Spleen (tissue), 11 donors: ENCODE measurements around the gene ANKS4B. TPM values are rescaled to one million over a fixed set of nuclear protein-coding genes. Genes with fewer than 3 reads are reported as not detected.

Experiments
- DNase-seq: peaks from one replicate; pipeline ENCODE4 v3.0.0-alpha.2; 2020
- H3K27ac ChIP-seq, 8 donors: fragments of 200-600 bp; sonication (generic) in 7 of 8; 1 replicate in 4 of 8; 2 replicates in 4 of 8; pipeline versions ENCODE4 v1.5.0 to v1.8.0; 2016 to 2021; ENCODE audit warnings: inconsistent platforms in 4 of 8, mild to moderate bottlenecking in 4 of 8, moderate library complexity in 1 of 8
- H3K27me3 ChIP-seq, 7 donors: fragments of 200-600 bp; sonication (generic) in 6 of 7; replicated peaks in 1 of 7; 1 replicate in 4 of 7; 2 replicates in 3 of 7; pipeline versions ENCODE4 v1.5.0 to v1.8.0; 2016 to 2021; ENCODE audit warnings: inconsistent platforms in 3 of 7, mild to moderate bottlenecking in 1 of 7
- H3K36me3 ChIP-seq, 6 donors: fragments of 200-600 bp; sonication (generic) in 5 of 6; 1 replicate in 4 of 6; 2 replicates in 2 of 6; pipeline versions ENCODE4 v1.5.0 to v1.8.0; 2016 to 2021; ENCODE audit warnings: inconsistent platforms in 2 of 6
- H3K4me1 ChIP-seq, 6 donors: fragments of 200-600 bp; sonication (generic) in 5 of 6; 1 replicate in 3 of 6; 2 replicates in 3 of 6; pipeline versions ENCODE4 v1.5.0 to v1.8.0; 2016 to 2021; ENCODE audit warnings: inconsistent platforms in 3 of 6
- H3K4me3 ChIP-seq, 8 donors: fragments of 200-600 bp; sonication (generic) in 7 of 8; 1 replicate in 4 of 8; 2 replicates in 4 of 8; pipeline versions ENCODE4 v1.5.0 to v1.8.0; 2016 to 2021; ENCODE audit warnings: inconsistent platforms in 4 of 8, mild to moderate bottlenecking in 4 of 8, moderate library complexity in 2 of 8
- H3K9me3 ChIP-seq, 8 donors: fragments of 200-600 bp; sonication (generic) in 7 of 8; 1 replicate in 4 of 8; 2 replicates in 4 of 8; pipeline versions ENCODE4 v1.5.0 to v1.8.0; 2016 to 2021; ENCODE audit warnings: inconsistent platforms in 4 of 8
- CTCF ChIP-seq, 11 experiments: fragments of 200-600 bp in 7 of 11; fragments of 450-650 bp in 4 of 11; sonication (generic) in 4 of 11; IDR thresholded peaks in 8 of 11; conservative IDR thresholded peaks in 3 of 11; 1 replicate in 7 of 11; 2 replicates in 4 of 11; pipeline versions ENCODE4 v1.4.0 to v1.8.0; 2016 to 2021; ENCODE audit warnings: antibody characterized with exemption in 11 of 11, inconsistent platforms in 4 of 11, mild to moderate bottlenecking in 1 of 11
- POLR2A ChIP-seq, 3 donors: fragments of 450-650 bp; IDR thresholded peaks; one replicate each; pipeline ENCODE4 v1.5.1; 2017; ENCODE audit warnings: antibody characterized with exemption in 3 of 3, mild to moderate bottlenecking in 1 of 3
- POLR2AphosphoS5 ChIP-seq, 3 donors: sonication (generic); formaldehyde crosslinking; IDR thresholded peaks; one replicate each; pipeline ENCODE4 v1.5.1; 2017; ENCODE audit warnings: antibody characterized with exemption in 3 of 3
- WGBS, 5 donors: extraction: QIAGEN DNeasy Blood & Tissue Kit in 3 of 5; methylation state at CpG; one replicate each; pipeline versions ENCODE4 v1.1.5 to v1.1.7; 2013 to 2018; 5-methylcytosine and 5-hydroxymethylcytosine counted together
- intact Hi-C: fragments of 100-400 bp; cut with DNase I; formaldehyde crosslinking; loops from one replicate; pipeline ENCODE4 v1.15.0; 2023; ENCODE audit warnings: low total_unique reads
- polyA plus RNA-seq, 3 donors: library from polyadenylated mRNA; stranded (reverse); fragments of 200-250 nt; gene quantifications; one replicate each; pipeline ENCODE4 v1.2.1, GENCODE V29; 2013
- total RNA-seq, 7 donors: library from RNA; depleted of rRNA in 3 of 7; stranded (reverse); fragments of >200 nt in 3 of 7; fragmentation: NEBNext Ultra II Directional in 4 of 7; extraction: Animal tissue kit (Norgen Biotek cat#: 25700) in 4 of 7; gene quantifications; one replicate each; pipeline versions ENCODE4 v1.1.0 to v1.2.1, GENCODE V29; 2016 to 2021
- donor health status: healthy with polysubstance abuse.
- donor health status: DM: no; HTN: no; CAD: no; lungs with moderate emphysema.
- donor health status: DM: no; HTN: no; CAD: no.
- donor health status: Bipolar disorder and iron deficiency.
- donor health status: healthy.
- donor health status: DM: no; HTN: no; CAD: no.
- donor health status: DM: yes; HTN: yes; CAD: no.

Gene ANKS4B
- total and polyA plus RNA-seq, 10 donors, result 0.03 TPM; not detected in 9

DNA sequence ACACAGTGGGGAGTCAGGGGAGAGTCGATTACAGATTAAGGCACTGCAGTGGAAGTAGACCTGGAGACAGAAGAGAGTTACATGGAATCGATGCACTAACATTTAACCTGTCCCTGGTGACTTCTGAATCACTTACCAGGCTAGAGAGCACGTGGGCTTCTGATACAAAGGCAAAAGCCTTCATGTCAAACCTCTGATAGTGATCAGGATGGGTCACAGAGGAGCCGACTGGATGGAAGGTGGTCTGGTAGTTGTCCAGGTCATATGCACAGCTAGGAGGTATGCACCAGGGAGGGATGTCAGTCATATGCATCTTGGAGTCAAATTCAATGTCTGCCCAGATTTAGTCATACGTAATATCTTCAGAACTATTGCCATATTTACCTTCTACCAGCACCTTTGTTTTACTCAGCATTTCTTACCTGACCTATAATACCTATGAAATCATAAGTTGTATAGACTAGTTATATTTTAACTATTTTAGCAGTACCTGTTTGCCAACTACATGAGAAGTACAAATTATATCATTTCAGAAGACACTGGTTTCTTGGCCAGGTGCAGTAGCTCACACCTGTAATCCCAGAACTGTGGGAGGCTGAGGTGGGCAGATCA, 33.8 kb upstream of the ANKS4B start:
- no peak overlapping the region for H3K27ac ChIP-seq
- 66 to 77% (median 73%) methylated on average over 5 of the region's 5 CpGs for WGBS, 5 donors
- H3K36me3 ChIP-seq, result no peaks in the 10 kb centered on the region
- no peaks in the 10 kb centered on the region for H3K9me3 ChIP-seq
- TF ChIP-seq CTCF (IDR thresholded peaks at IDR 0.05 in 8 of 11, conservative IDR thresholded peaks at IDR 0.05 in 3 of 11), result no peak
- no peak for TF ChIP-seq POLR2A (IDR thresholded peaks at IDR 0.05)
- intact Hi-C loops, result no loop called here
- no peaks in the 10 kb centered on the region for H3K4me1 ChIP-seq
- DNase-seq, result no peak
- no peak overlapping the region for H3K4me3 ChIP-seq
- H3K27me3 ChIP-seq, result peaks cover 0 to 30% (median 5%) of the 10 kb centered on the region in 7 donors

GRCh38 chr16:21203155-21203797, 30.2 kb upstream of the ANKS4B start:
- Histone ChIP-seq H3K4me1 (no peaks in the 10 kb centered on the region), H3K4me3 (no peak overlapping the region), H3K27ac (no peak overlapping the region), H3K9me3 (no peaks in the 10 kb centered on the region), H3K36me3 (no peaks in the 10 kb centered on the region), H3K27me3 (peaks cover 0 to 19% (median 5%) of the 10 kb centered on the region in 7 donors)
- WGBS, 5 donors, result 43 to 55% (median 46%) methylated on average over 7 of the region's 7 CpGs
- DNase-seq, result no peak
- no peak for TF ChIP-seq POLR2A (IDR thresholded peaks at IDR 0.05)
- TF ChIP-seq CTCF (IDR thresholded peaks at IDR 0.05 in 8 of 11, conservative IDR thresholded peaks at IDR 0.05 in 3 of 11), result no peak
- no peak for TF ChIP-seq POLR2AphosphoS5 (IDR thresholded peaks at IDR 0.05)
- intact Hi-C loops, result no loop called here

DNA sequence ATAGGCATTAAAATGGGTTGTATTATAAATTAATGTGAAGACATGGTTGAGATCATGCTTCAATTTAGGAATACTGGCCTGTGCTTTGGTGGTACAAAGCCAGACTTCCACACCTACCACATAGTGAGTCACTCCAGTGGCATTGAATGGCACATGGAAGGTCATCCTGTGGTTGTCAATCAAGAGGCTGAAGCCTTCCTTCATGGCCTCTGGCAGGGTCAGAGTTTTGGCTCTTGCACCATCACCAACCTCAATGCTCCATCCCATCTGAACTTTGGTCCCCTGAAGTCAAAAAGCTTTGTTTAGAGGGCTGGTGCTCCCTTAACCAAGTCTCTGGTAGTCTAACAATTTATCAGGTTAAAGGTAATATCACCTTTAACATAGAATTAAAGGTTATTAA, 28.2 kb upstream of the ANKS4B start:
- no peaks in the 10 kb centered on the region for H3K36me3 ChIP-seq
- H3K4me1 ChIP-seq, result no peaks in the 10 kb centered on the region
- intact Hi-C loops, result no loop called here
- no peak for DNase-seq
- peaks cover 0 to 10% (median 0%) of the 10 kb centered on the region in 7 donors for H3K27me3 ChIP-seq
- no peak for TF ChIP-seq CTCF (IDR thresholded peaks at IDR 0.05 in 8 of 11, conservative IDR thresholded peaks at IDR 0.05 in 3 of 11)
- TF ChIP-seq POLR2A (IDR thresholded peaks at IDR 0.05), result no peak
- no peak for TF ChIP-seq POLR2AphosphoS5 (IDR thresholded peaks at IDR 0.05)
- no peak overlapping the region for H3K4me3 ChIP-seq
- no peaks in the 10 kb centered on the region for H3K9me3 ChIP-seq
- no peak overlapping the region for H3K27ac ChIP-seq

DNA sequence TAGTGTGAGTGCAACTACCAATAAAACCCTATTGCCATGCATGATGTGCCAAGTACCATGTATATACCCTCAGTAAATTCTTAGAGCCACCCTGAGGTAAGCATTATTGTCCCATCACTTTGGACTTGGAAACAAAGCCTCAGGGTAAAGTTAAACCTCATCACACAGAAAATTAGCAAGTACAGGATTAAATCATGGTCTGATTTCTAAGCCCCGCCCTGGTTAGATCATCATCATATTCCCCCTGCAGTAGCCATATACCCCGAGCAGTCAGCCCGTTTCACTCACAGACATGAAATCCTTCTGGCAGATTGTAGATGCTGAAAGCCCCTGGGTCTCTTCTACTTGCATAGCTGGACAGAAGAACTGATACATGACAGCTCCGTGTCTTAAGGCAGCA, 26.9 kb upstream of the ANKS4B start:
- intact Hi-C loops, result no loop called here
- DNase-seq, result no peak
- WGBS, 5 donors, result 89 to 97% (median 91%) methylated on average over 4 of the region's 4 CpGs

More for the DNA sequence above, 26.9 kb upstream of the ANKS4B start:
- H3K4me1 ChIP-seq, result no peaks in the 10 kb centered on the region
- H3K9me3 ChIP-seq, result no peaks in the 10 kb centered on the region
- H3K27me3 ChIP-seq, result peaks cover 0 to 17% (median 0%) of the 10 kb centered on the region in 7 donors
- TF ChIP-seq POLR2A (IDR thresholded peaks at IDR 0.05), result no peak
- TF ChIP-seq POLR2AphosphoS5 (IDR thresholded peaks at IDR 0.05), result no peak
- no peak for TF ChIP-seq CTCF (IDR thresholded peaks at IDR 0.05 in 8 of 11, conservative IDR thresholded peaks at IDR 0.05 in 3 of 11)
- no peak overlapping the region for H3K4me3 ChIP-seq
- H3K36me3 ChIP-seq, result no peaks in the 10 kb centered on the region
- H3K27ac ChIP-seq, result no peak overlapping the region
